K562 (cell line): ENCODE data around the gene TBC1D5. TPM values are rescaled to one million over a fixed set of nuclear protein-coding genes. Genes with fewer than 3 reads are reported as not detected.

Experiments used
- ATAC-seq: fragments of 200-7000 bp; cut with Tn5 transposase; 3 replicates; pipeline ENCODE4 v1.9.1; 2020; ENCODE audit warnings: moderate library complexity
- BruUV-seq: library from RNA; stranded (reverse); fragments of 400-500 nt; replicated peaks from 2 replicates; lab custom pipeline; 2021; lab: Mats Ljungman, UMichigan
- CTCF ChIA-PET: fragments of 300-600 bp; formaldehyde crosslinking; extraction: SDS; loops from one replicate; lab custom pipeline; 2021; ENCODE audit warnings: low intra/inter-chr PET ratio; lab: Yijun Ruan, JAX
- POLR2A ChIA-PET: fragments of 300-600, 350-650 bp; sonication (Branson Sonifier 250); formaldehyde crosslinking; extraction: SDS; loops from one replicate; lab custom pipeline; 2021; ENCODE audit warnings: antibody characterized with exemption, inconsistent platforms; lab: Yijun Ruan, JAX
- DNase-seq, 4 experiments: peaks; one replicate each; pipeline versions ENCODE4 v3.0.0 to v3.0.0-alpha.2; 2011 to 2018; ENCODE audit warnings: low spot score in 3 of 4, mixed read lengths in 3 of 4; ENCODE audit errors: extremely low read depth in 1 of 4
- FAIRE-seq: peaks from 2 replicates; lab custom pipeline; 2011; peaks lifted over from hg19 to GRCh38; lab: Jason Lieb, UNC
- H2AFZ ChIP-seq: 2 replicates; pipeline ENCODE4 v1.6.0; 2011; ENCODE audit warnings: low read depth, low read length, control low read depth, inconsistent platforms
- H3K27ac ChIP-seq: fragments of 200-600 bp; 3 replicates; pipeline ENCODE4 v1.8.0; 2011; ENCODE audit warnings: low read depth, mild to moderate bottlenecking, control low read depth, inconsistent platforms, low read length, moderate library complexity, mixed read lengths; ENCODE audit errors: extremely low read depth
- H3K27me3 ChIP-seq, 2 experiments: fragments of 300-600 bp in 1 of 2; 2 replicates in 1 of 2; 3 replicates in 1 of 2; pipeline versions ENCODE4 v1.6.0 to v1.8.0; 2011; ENCODE audit warnings: inconsistent platforms in 2 of 2, low read length in 2 of 2, mild to moderate bottlenecking in 1 of 2, mixed read lengths in 1 of 2, moderate library complexity in 1 of 2; ENCODE audit not compliant: control insufficient read depth in 2 of 2, insufficient read depth in 2 of 2
- H3K36me3 ChIP-seq: fragments of 300-600 bp; 3 replicates; pipeline ENCODE4 v1.8.0; 2011; ENCODE audit warnings: mild to moderate bottlenecking, low read length, inconsistent platforms; ENCODE audit not compliant: control insufficient read depth, insufficient read depth
- H3K4me1 ChIP-seq, 2 experiments: fragments of 200-600 bp in 1 of 2; replicated peaks in 1 of 2; 2 replicates in 1 of 2; 3 replicates in 1 of 2; pipeline versions ENCODE4 v1.5.1 to v1.8.0; 2011; ENCODE audit warnings: inconsistent platforms in 2 of 2, low read length in 2 of 2, mild to moderate bottlenecking in 1 of 2, mixed read lengths in 1 of 2, moderate library complexity in 1 of 2; ENCODE audit not compliant: control insufficient read depth in 2 of 2, insufficient read depth in 2 of 2
- H3K4me2 ChIP-seq: 2 replicates; pipeline ENCODE4 v1.6.1; 2011; ENCODE audit warnings: low read length, control low read depth, inconsistent platforms, mixed read lengths; ENCODE audit not compliant: insufficient read depth
- H3K4me3 ChIP-seq: fragments of 200-600 bp; sonication (generic), shearing (Covaris generic); 2 replicates; pipeline ENCODE4 v1.5.1; 2016; ENCODE audit warnings: control low read depth, inconsistent platforms
- H3K79me2 ChIP-seq: fragments of 200-600 bp; 3 replicates; pipeline ENCODE4 v1.8.0; 2011; ENCODE audit warnings: low read length, inconsistent platforms; ENCODE audit not compliant: control insufficient read depth, insufficient read depth
- H3K9ac ChIP-seq, 2 experiments: 2 replicates each; pipeline versions ENCODE4 v1.6.0 to v1.6.1; 2011; ENCODE audit warnings: low read depth in 2 of 2, low read length in 2 of 2, control low read depth in 1 of 2, inconsistent platforms in 1 of 2, mild to moderate bottlenecking in 1 of 2, mixed read lengths in 1 of 2; ENCODE audit not compliant: insufficient read depth in 1 of 2
- H3K9me1 ChIP-seq: one replicate; pipeline ENCODE4 v1.6.0; 2011; ENCODE audit warnings: inconsistent platforms, mild to moderate bottlenecking, low read length, moderate library complexity; ENCODE audit not compliant: control insufficient read depth, insufficient read depth
- H3K9me3 ChIP-seq: replicated peaks from 2 replicates; pipeline ENCODE4 v1.5.1; 2011; ENCODE audit warnings: low read depth, low read length, inconsistent platforms; ENCODE audit not compliant: control insufficient read depth, insufficient read depth
- H4K20me1 ChIP-seq: replicated peaks from 2 replicates; pipeline ENCODE4 v1.6.1; 2011; ENCODE audit warnings: low read length, inconsistent platforms, mixed read lengths; ENCODE audit not compliant: control insufficient read depth, insufficient read depth
- ATF4 ChIP-seq: fragments of 450-650 bp; formaldehyde crosslinking; IDR thresholded peaks from 2 replicates; pipeline ENCODE4 v1.4.0; 2022; ENCODE audit warnings: mild to moderate bottlenecking, moderate library complexity
- CLOCK ChIP-seq: fragments of 250-450 bp; sonication (Bioruptor Pico); IDR thresholded peaks from 2 replicates; pipeline ENCODE4 v1.4.0; 2020; ENCODE audit warnings: mild to moderate bottlenecking, moderate library complexity, borderline replicate concordance
- CREB5 ChIP-seq: fragments of 250-450 bp; sonication (Bioruptor Pico); IDR thresholded peaks from 2 replicates; pipeline ENCODE4 v1.5.0; 2020; ENCODE audit warnings: mild to moderate bottlenecking
- GTF2B ChIP-seq: IDR thresholded peaks from 2 replicates; pipeline ENCODE4 v1.6.1; 2011; ENCODE audit not compliant: insufficient read length; ENCODE audit errors: extremely low read depth
- ILF3 ChIP-seq: fragments of 450-650 bp; IDR thresholded peaks from 2 replicates; pipeline ENCODE4 v1.6.1; 2018; ENCODE audit warnings: antibody characterized with exemption, mild to moderate bottlenecking, moderate library complexity, borderline replicate concordance
- KDM5B ChIP-seq: fragments of 200-600 bp; sonication (generic); IDR thresholded peaks from 2 replicates; pipeline ENCODE4 v1.6.1; 2012; ENCODE audit warnings: low read depth, mild to moderate bottlenecking, moderate library complexity, low read length, control low read depth, inconsistent platforms; ENCODE audit not compliant: insufficient replicate concordance
- RBM25 ChIP-seq: fragments of 200-400 bp; formaldehyde crosslinking; IDR thresholded peaks from 2 replicates; pipeline ENCODE4 v1.6.1; 2018; ENCODE audit warnings: low read length, low read depth, moderate library complexity; ENCODE audit not compliant: severe bottlenecking
- SIRT6 ChIP-seq: IDR thresholded peaks from one replicate; pipeline ENCODE4 v1.6.1; 2012; ENCODE audit warnings: low read depth, mild to moderate bottlenecking, control low read depth, inconsistent platforms, low read length, moderate library complexity
- SRSF9 ChIP-seq: fragments of 200-400 bp; formaldehyde crosslinking; IDR thresholded peaks from 2 replicates; pipeline ENCODE4 v1.6.1; 2017; ENCODE audit warnings: low read depth, low read length, borderline replicate concordance
- ZNF263 ChIP-seq: sonication (generic); formaldehyde crosslinking; IDR thresholded peaks from 2 replicates; pipeline ENCODE4 v1.8.0; 2022; ENCODE audit warnings: mild to moderate bottlenecking, missing genetic modification reagents, borderline replicate concordance
- ZNF512 ChIP-seq: IDR thresholded peaks from 2 replicates; pipeline ENCODE4 v1.6.1; 2016; ENCODE audit warnings: missing genetic modification characterization, missing compliant biosample characterization
- WGBS: fragments of 100-300 bp; shearing (Covaris generic); methylation state at CpG from one replicate; pipeline ENCODE4 v1.1.6; 2016; ENCODE audit warnings: low coverage, mixed read lengths; ENCODE audit not compliant: insufficient coverage; ENCODE audit errors: missing lambda C conversion rate; 5-methylcytosine and 5-hydroxymethylcytosine counted together
- in situ Hi-C: fragments of 300-500 bp; cut with MboI; formaldehyde crosslinking; loops from 4 replicates; pipeline ENCODE4 v1.15.0; 2018; ENCODE audit warnings: inconsistent platforms, mixed read lengths
- intact Hi-C: fragments of 100-400 bp; cut with micrococcal nuclease; formaldehyde crosslinking; loops from 2 replicates; pipeline ENCODE4 v1.14.2; 2022
- polyA plus RNA-seq, 8 experiments: library from polyadenylated mRNA; depleted of rRNA in 4 of 8; stranded (reverse) in 5 of 8; unstranded in 3 of 8; fragments of >200 nt; fragmentation: Nextera tagmentation in 2 of 8; fragmentation: Illumina TruSeq in 1 of 8; extraction: Ambion mirVana in 2 of 8; extraction: Trizol in 1 of 8; gene quantifications; 2 replicates each; pipeline versions ENCODE4 v1.2.1 to v1.2.3, GENCODE V29; 2011 to 2014; ENCODE audit warnings: inconsistent platforms in 1 of 8, missing spikeins in 1 of 8
- total RNA-seq, 7 experiments: library from RNA; depleted of rRNA in 6 of 7; stranded (reverse); fragments of >200 nt in 6 of 7; fragmentation: Illumina TruSeq in 2 of 7; extraction: Trizol in 2 of 7; gene quantifications; 2 replicates each; pipeline versions ENCODE4 v1.2.1 to v1.2.3, GENCODE V29; 2011 to 2021; ENCODE audit warnings: low replicate concordance in 1 of 7

Gene TBC1D5
- total and polyA plus RNA-seq, 9 of the 15 experiments (the other 6 are each of a cell fraction or from before 2014, with no cell fraction given), result 2.9 to 38.1 (median 25.6) TPM

GRCh38 chr3:17753632-17753992, 11.2 kb upstream of the TBC1D5 start (continued):
- TF ChIP-seq KDM5B, result no peak

DNA sequence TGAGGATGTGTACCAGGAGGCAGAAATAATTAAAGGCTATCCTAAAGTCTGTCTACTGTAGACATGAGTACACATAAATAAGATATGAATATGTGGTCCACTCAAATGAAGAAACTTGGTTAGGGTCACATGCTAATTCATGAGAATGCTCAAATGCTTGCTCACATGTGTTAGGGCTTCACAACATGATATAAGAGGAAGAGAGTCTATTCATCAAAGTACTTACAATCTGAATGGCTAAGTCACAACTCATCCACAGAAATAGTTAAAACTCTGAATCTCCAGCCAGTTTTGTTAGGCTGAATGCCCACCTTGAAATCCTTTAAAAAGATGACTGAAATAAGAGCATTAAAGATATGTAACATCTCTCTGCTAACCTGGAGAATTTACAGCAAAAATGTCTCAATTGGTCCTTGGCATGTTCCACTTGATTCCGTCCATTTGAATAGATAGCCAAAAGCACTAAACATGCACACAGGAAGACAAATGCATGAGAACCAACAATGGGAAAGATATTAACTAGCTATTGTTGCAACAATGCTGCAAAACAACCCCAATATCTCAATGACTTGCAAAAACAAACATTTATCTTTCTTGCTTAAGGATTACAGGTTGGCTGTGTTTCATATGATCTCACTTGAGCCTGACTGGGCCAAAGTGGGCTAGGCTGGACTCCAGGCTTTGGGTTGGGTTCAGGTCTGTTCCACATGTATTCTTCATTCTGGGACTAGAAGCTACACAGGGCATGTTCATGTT, 10.6 kb upstream of the TBC1D5 start:
- CTCF ChIA-PET, result no interaction called here
- Histone ChIP-seq H2AFZ (peak overlapping the region; percentile 78), H3K36me3 (no peaks in the 10 kb centered on the region), H3K9ac (0 out of 4 replicates have a peak overlapping the region, but pooled peaks of 1 of the 2 experiments have one; percentile 6), H4K20me1 (no peaks in the 10 kb centered on the region), H3K9me1 (no peaks in the 10 kb centered on the region), H3K27ac (no peak overlapping the region), H3K4me2 (peak overlapping the region; percentile 36; the same call in 1 of the 2 replicates), H3K79me2 (no peaks in the 10 kb centered on the region), H3K4me1 (peaks cover 3 to 15% of the 10 kb centered on the region in 2 experiments; a peak in 4 of 5 replicates), H3K27me3 (no peaks in the 10 kb centered on the region), H3K4me3 (no peak overlapping the region), H3K9me3 (no peaks in the 10 kb centered on the region)
- WGBS, result 60% methylated on average over 1 of the region's 1 CpG
- in situ Hi-C loops, result no loop called here
- POLR2A ChIA-PET, result interaction anchor here (0.6 to 2.6 kb wide), 4 partner anchors 9 to 647 kb away, joined by 3 to 17 read pairs (median 6); partner anchors contain the start of gene TBC1D5
- peak; percentile 37 for FAIRE-seq
- peak; percentile 50 for ATAC-seq
- DNase-seq, result no peak
- intact Hi-C loops, result no loop called here
- BruUV-seq, result no TSS peak
- TF ChIP-seq SIRT6 (no peak), RBM25 (no peak), ZNF263 (no peak), SRSF9 (no peak), CLOCK (CRISPR knock-in tag) (no peak), GTF2B (no peak), CREB5 (CRISPR knock-in tag) (no peak), ILF3 (no peak), ATF4 (0 out of 2 replicates have a peak, but pooled peaks have one; percentile 51), ZNF512 (no peak)
